ENCODE results near the gene TTC29.

DNA sequence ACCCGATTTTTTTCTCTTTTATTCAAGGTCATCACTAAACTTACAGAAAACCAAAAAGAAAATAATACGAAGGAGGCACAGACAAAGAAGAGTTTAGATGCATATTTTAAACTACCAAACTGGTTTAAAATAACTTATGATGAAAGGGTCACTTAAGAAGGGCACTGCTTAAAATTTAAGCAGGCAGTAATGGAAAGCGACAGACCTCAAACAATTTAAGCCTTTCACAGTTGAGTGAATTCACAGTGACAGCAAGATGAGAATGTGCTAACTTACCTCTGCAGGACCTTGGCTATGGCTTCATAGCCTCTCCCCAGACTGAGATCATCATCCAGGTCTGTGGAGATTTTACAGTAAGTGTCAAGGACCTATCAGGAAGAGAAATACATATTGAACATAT lies 112.1 kb downstream of the TTC29 start:
- TF ChIP-seq, protein P1, sequence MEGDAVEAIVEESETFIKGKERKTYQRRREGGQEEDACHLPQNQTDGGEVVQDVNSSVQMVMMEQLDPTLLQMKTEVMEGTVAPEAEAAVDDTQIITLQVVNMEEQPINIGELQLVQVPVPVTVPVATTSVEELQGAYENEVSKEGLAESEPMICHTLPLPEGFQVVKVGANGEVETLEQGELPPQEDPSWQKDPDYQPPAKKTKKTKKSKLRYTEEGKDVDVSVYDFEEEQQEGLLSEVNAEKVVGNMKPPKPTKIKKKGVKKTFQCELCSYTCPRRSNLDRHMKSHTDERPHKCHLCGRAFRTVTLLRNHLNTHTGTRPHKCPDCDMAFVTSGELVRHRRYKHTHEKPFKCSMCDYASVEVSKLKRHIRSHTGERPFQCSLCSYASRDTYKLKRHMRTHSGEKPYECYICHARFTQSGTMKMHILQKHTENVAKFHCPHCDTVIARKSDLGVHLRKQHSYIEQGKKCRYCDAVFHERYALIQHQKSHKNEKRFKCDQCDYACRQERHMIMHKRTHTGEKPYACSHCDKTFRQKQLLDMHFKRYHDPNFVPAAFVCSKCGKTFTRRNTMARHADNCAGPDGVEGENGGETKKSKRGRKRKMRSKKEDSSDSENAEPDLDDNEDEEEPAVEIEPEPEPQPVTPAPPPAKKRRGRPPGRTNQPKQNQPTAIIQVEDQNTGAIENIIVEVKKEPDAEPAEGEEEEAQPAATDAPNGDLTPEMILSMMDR (IDR thresholded peaks at IDR 0.05): no peak
- no peak for TF ChIP-seq POLR2A (IDR thresholded peaks at IDR 0.05)

Measured in thyroid gland (tissue), 4 donors.